ENCODE results near the gene SYK. TPM values are rescaled to one million over a fixed set of nuclear protein-coding genes. Genes with fewer than 3 reads are reported as not detected.

The SYK gene
- total and polyA plus RNA-seq, 2 experiments from 2014 or later, result 4.9 to 5.1 TPM

- no peak overlapping the region for H3K4me3 ChIP-seq
- H3K36me3 ChIP-seq (replicated peaks; ENCODE audit: insufficient read depth, low read depth), result no peaks in the 10 kb centered on the region
- no peaks in the 10 kb centered on the region for H3K9me2 ChIP-seq (replicated peaks; ENCODE audit: insufficient read depth)
- no peaks in the 10 kb centered on the region for H3K4me1 ChIP-seq (ENCODE audit: insufficient read depth)
- H4K20me1 ChIP-seq (ENCODE audit: insufficient read depth, poor library complexity, severe bottlenecking), result no peaks in the 10 kb centered on the region
- DNase-seq (ENCODE audit: low spot score), result no peak
- no peaks in the 10 kb centered on the region for H3K79me2 ChIP-seq
- WGBS (ENCODE audit: low lambda C conversion rate, missing lambda C conversion rate), result 91% methylated on average over 1 of the region's 1 CpG
- no peak overlapping the region for H3K4me2 ChIP-seq
- H3K9me3 ChIP-seq (ENCODE audit: low read depth), result no peaks in the 10 kb centered on the region
- no peak for TF ChIP-seq CTCF (IDR thresholded peaks at IDR 0.05; ENCODE audit: poor library complexity)
- no peak for TF ChIP-seq EZH2 (IDR thresholded peaks at IDR 0.05; ENCODE audit: borderline replicate concordance)
- no peak for TF ChIP-seq EZH2phosphoT487 (IDR thresholded peaks at IDR 0.05; ENCODE audit: low read depth, severe bottlenecking, unreplicated experiment)
- no peak overlapping the region for H3K27ac ChIP-seq
- no peak overlapping the region for H2AFZ ChIP-seq
- no peaks in the 10 kb centered on the region for H3K27me3 ChIP-seq
Measured at GRCh38 chr9:90767523-90768100, 34.0 kb upstream of the SYK start.

- no peak for DNase-seq (ENCODE audit: low spot score)
- no peaks in the 10 kb centered on the region for H3K36me3 ChIP-seq (replicated peaks; ENCODE audit: insufficient read depth, low read depth)
- H3K4me1 ChIP-seq (ENCODE audit: insufficient read depth), result no peaks in the 10 kb centered on the region
- H4K20me1 ChIP-seq (ENCODE audit: insufficient read depth, poor library complexity, severe bottlenecking), result no peaks in the 10 kb centered on the region
- H3K4me2 ChIP-seq, result no peak overlapping the region
- no peaks in the 10 kb centered on the region for H3K27me3 ChIP-seq
- no peak overlapping the region for H2AFZ ChIP-seq
- H3K9me2 ChIP-seq (replicated peaks; ENCODE audit: insufficient read depth), result no peaks in the 10 kb centered on the region
- TF ChIP-seq EZH2 (IDR thresholded peaks at IDR 0.05; ENCODE audit: borderline replicate concordance) (no peak), EZH2phosphoT487 (IDR thresholded peaks at IDR 0.05; ENCODE audit: low read depth, severe bottlenecking, unreplicated experiment) (no peak), CTCF (IDR thresholded peaks at IDR 0.05; ENCODE audit: poor library complexity) (no peak)
- H3K9me3 ChIP-seq (ENCODE audit: low read depth), result no peaks in the 10 kb centered on the region
- H3K79me2 ChIP-seq, result no peaks in the 10 kb centered on the region
- H3K27ac ChIP-seq, result no peak overlapping the region
- 98% methylated on average over 2 of the region's 2 CpGs for WGBS (ENCODE audit: low lambda C conversion rate, missing lambda C conversion rate)
- no peak overlapping the region for H3K4me3 ChIP-seq
Measured at GRCh38 chr9:90770182-90770738, 31.4 kb upstream of the SYK start.

GRCh38 chr9:90770927-90771326 lies 30.7 kb upstream of the SYK start:
- Histone ChIP-seq H3K36me3 (replicated peaks; ENCODE audit: insufficient read depth, low read depth) (no peaks in the 10 kb centered on the region), H3K9me2 (replicated peaks; ENCODE audit: insufficient read depth) (no peaks in the 10 kb centered on the region), H3K4me1 (ENCODE audit: insufficient read depth) (no peaks in the 10 kb centered on the region), H3K9me3 (ENCODE audit: low read depth) (no peaks in the 10 kb centered on the region), H3K4me2 (no peak overlapping the region), H3K27me3 (no peaks in the 10 kb centered on the region), H3K4me3 (no peak overlapping the region), H2AFZ (no peak overlapping the region), H3K27ac (no peak overlapping the region), H4K20me1 (ENCODE audit: insufficient read depth, poor library complexity, severe bottlenecking) (no peaks in the 10 kb centered on the region), H3K79me2 (no peaks in the 10 kb centered on the region)
- 91% methylated on average over 3 of the region's 3 CpGs for WGBS (ENCODE audit: low lambda C conversion rate, missing lambda C conversion rate)
- no peak for DNase-seq (ENCODE audit: low spot score)
- no peak for TF ChIP-seq CTCF (IDR thresholded peaks at IDR 0.05; ENCODE audit: poor library complexity)
- no peak for TF ChIP-seq EZH2 (IDR thresholded peaks at IDR 0.05; ENCODE audit: borderline replicate concordance)
- TF ChIP-seq EZH2phosphoT487 (IDR thresholded peaks at IDR 0.05; ENCODE audit: low read depth, severe bottlenecking, unreplicated experiment), result no peak
